ENCODE data around the gene TRIP13. TPM values are rescaled to one million over a fixed set of nuclear protein-coding genes. Genes with fewer than 3 reads are reported as not detected.
"Not testable (repeated sequence)": the region's sequence is repeated elsewhere in the genome, so short reads cannot be mapped to it uniquely, and the experiment has no call there.

The TRIP13 gene
- total RNA-seq, 1 experiment from 2014 or later: 47.0 TPM

GRCh38 chr5:935510-936084 lies 42.9 kb downstream of the TRIP13 start:
- in situ Hi-C loops (cut with HindIII; ENCODE audit: low pct_unique_long_range_greater_than_20kb, low sequenced_read_pairs): loop anchor here (25.0 kb wide), 1 partner anchor 227 kb away; no protein-coding TSS in a partner anchor

DNA sequence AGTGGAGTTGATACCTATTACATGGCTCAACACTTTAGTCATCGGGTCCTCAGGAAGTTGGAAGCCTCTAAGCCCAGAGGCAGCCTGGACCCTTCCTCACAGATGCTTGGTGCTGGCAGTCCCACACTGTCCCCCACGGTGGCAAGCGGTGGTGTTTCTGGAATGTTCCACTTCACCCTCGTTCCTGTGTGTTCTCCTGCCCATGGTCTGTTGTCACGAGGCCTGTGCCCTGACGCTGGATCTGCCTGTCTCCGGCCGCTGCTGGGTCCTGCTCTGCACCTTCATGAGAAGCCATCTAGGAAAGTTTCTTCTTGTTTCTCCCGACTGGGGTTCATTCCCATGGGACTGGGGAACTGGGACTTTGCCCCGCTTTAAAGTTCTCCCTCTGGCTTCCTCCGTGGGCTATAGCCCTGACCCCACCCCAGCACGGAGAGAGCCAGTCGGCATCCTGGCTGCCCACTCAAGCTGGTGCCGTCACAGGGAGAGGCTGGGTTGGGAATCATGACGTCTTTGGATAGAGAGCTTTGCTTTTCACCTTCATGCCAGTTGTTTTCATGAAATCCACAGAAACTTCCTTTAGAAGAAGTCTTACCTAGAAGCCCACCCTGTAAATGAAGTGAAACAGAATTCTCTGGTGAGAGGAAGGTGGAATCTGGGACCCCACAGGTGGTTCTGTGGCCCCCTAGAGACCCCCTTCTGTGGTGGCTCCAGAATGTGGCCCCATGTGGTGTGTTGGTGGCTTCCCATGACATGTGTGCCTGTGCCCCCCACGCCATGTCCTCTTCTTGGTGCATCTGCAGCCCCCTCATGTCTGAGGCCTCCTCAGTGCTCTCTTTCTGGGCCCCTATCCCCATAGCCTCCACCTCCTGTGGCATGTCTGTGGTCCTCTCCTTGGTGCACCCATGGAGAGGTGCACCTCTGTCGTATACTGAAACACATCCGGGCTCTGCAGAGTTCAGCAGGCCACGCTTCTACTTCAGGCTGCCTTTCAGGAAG lies 43.8 kb downstream of the TRIP13 start:
- DNase-seq (ENCODE audit: low read depth, low spot score): no peak
- in situ Hi-C loops (cut with HindIII; ENCODE audit: low pct_unique_long_range_greater_than_20kb, low sequenced_read_pairs): loop anchor here (25.0 kb wide), 1 partner anchor 226 kb away; no protein-coding TSS in a partner anchor

More at GRCh38 chr5:935510-936084, 42.9 kb downstream of the TRIP13 start:
- DNase-seq (ENCODE audit: low read depth, low spot score): no peak

- in situ Hi-C loops (cut with HindIII; ENCODE audit: low pct_unique_long_range_greater_than_20kb, low sequenced_read_pairs): loop anchor here (25.0 kb wide), 1 partner anchor 225 kb away; no protein-coding TSS in a partner anchor
- DNase-seq (ENCODE audit: low read depth, low spot score): no peak
These were observed 44.7 kb downstream of the TRIP13 start for GRCh38 chr5:937151-937924.

- in situ Hi-C loops (cut with HindIII; ENCODE audit: low pct_unique_long_range_greater_than_20kb, low sequenced_read_pairs): loop anchor here (25.0 kb wide), 1 partner anchor 223 kb away; no protein-coding TSS in a partner anchor
- no peak for DNase-seq (ENCODE audit: low read depth, low spot score)
These were observed 46.7 kb downstream of the TRIP13 start for GRCh38 chr5:939368-939767.

GRCh38 chr5:940741-941140 lies 48.1 kb downstream of the TRIP13 start:
- DNase-seq (ENCODE audit: low read depth, low spot score): not testable (repeated sequence)
- in situ Hi-C loops (cut with HindIII; ENCODE audit: low pct_unique_long_range_greater_than_20kb, low sequenced_read_pairs): loop anchor here (25.0 kb wide), 1 partner anchor 222 kb away; no protein-coding TSS in a partner anchor

GRCh38 chr5:943201-943917 lies 50.7 kb downstream of the TRIP13 start:
- DNase-seq (ENCODE audit: low read depth, low spot score): no peak
- in situ Hi-C loops (cut with HindIII; ENCODE audit: low pct_unique_long_range_greater_than_20kb, low sequenced_read_pairs): loop anchor here (25.0 kb wide), 1 partner anchor 219 kb away; no protein-coding TSS in a partner anchor

GRCh38 chr5:943918-944620 lies 51.4 kb downstream of the TRIP13 start:
- DNase-seq (ENCODE audit: low read depth, low spot score): no peak
- in situ Hi-C loops (cut with HindIII; ENCODE audit: low pct_unique_long_range_greater_than_20kb, low sequenced_read_pairs): loop anchor here (25.0 kb wide), 1 partner anchor 218 kb away; no protein-coding TSS in a partner anchor

GRCh38 chr5:944621-944927 lies 51.9 kb downstream of the TRIP13 start:
- in situ Hi-C loops (cut with HindIII; ENCODE audit: low pct_unique_long_range_greater_than_20kb, low sequenced_read_pairs): loop anchor here (25.0 kb wide), 1 partner anchor 218 kb away; no protein-coding TSS in a partner anchor

DNA sequence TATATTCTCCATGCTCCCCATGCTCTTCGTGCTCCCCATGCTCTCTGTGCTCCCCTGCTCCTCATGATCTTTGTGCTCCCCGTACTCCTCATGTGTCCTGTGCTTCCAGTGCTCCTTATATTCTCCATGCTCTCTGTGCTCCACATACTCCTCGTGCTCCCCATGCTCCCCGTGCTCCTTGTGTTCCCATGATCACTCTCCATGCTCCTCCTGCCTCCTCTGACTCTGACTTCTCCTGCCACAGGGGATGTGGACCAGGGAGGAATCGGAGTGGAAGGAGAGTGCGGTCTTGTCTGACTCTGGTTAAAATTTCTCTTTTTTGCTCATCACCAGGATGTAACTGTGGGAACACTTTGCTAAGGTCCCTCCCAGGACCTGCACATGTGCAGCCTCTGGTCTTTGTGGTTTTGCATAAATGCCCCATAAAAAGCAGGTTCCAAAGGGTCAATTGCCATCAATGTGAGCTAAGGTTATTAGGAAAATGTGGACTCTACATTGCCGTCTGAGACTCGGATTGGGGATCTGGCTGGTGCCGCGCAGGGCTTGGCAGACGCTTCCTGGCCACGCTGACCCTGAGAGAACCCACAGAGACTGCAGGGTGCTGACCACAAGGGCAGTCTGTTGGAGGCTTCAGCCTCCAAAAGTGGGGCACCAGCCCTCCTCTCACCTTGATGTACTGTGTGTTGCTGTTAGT lies 52.5 kb downstream of the TRIP13 start:
- in situ Hi-C loops (cut with HindIII; ENCODE audit: low pct_unique_long_range_greater_than_20kb, low sequenced_read_pairs): loop anchor here (25.0 kb wide), 1 partner anchor 217 kb away; no protein-coding TSS in a partner anchor
- DNase-seq (ENCODE audit: low read depth, low spot score): no peak

More at GRCh38 chr5:944621-944927, 51.9 kb downstream of the TRIP13 start:
- no peak for DNase-seq (ENCODE audit: low read depth, low spot score)

DNA sequence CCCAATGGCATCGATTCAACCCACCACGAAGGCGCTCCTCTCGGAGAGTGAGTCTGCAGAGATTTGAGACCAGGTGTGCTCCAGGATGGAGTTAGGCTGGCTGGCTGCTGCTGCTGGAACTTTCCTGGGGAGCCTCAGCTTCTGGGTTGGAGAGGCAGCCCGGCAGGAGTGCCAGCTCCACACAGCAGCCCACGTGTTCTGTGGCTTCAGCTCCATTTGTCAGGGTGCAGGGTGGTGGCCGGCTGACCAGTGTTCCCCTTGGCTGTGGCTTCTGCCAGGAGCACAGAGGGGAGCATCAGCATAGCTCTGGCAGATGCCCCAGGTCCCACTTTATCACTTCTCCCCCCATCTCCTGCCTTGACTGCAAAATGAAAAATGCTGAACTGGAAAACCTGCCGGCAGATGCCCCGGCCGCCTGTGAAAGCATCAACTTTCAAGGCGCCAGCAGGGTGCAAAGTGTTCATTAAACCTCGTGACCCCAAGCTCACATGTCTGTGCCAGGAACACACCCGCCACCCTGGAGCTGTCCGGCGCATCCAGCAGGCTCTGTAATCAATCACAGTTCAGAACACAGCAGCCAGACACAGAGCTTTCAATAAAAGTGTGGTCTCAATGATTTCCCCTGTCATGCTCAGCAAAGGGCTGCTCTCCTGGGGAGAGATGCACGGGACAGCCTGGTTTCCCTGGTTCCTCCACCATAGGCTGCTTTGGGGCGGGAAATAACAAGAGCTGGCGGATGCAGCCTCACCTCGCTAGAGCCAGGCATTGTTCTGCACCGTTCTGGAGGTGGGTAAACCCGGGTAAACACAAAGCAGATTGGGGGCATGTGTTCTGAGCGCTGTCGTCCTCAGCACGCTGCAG lies 53.2 kb downstream of the TRIP13 start:
- DNase-seq (ENCODE audit: low read depth, low spot score): no peak
- in situ Hi-C loops (cut with HindIII; ENCODE audit: low pct_unique_long_range_greater_than_20kb, low sequenced_read_pairs): loop anchor here (25.0 kb wide), 1 partner anchor 216 kb away; no protein-coding TSS in a partner anchor

- DNase-seq (ENCODE audit: low read depth, low spot score): no peak
- in situ Hi-C loops (cut with HindIII; ENCODE audit: low pct_unique_long_range_greater_than_20kb, low sequenced_read_pairs): loop anchor here (25.0 kb wide), 1 partner anchor 215 kb away; no protein-coding TSS in a partner anchor
These were observed 54.3 kb downstream of the TRIP13 start for GRCh38 chr5:946720-947625.

DNA sequence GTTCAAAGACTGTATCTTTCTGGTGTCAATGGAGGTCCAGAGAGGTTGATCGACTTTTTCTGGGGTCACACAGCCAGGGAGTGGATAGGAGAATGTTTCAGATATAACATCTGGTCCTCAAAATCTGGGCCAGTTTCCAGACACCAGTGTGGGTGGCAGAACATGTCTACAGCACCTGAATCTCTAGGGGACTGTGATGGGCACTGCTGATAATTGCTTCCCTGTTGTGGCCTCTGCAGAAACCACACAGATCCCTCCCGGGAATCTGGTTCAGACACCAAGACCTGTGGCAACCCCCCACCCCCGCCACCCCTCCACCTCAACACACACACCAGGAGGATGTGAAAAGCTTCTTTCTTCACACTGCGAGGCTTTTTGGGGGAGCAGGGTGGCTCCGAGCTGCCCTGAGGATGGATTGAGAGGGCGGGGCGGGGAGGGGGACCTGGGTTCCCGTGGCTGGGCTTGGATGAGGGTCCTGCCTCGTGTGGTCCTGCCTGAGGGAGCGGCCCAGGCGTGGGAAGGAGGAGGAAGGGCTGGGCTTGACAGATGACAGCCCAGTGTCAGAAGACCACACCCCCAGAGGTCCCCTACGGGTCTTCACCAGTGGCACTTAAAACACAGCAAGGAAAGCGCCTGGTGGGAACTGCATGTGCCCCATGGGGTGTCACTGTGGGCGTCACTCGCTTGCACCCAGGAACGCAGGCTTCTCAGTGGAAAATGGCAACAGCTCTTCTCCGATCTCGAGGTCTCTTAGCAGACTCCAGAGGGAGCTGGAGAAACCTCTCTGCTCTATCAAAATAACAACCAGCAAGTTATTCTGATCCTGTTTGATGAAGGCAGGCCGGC lies 55.2 kb downstream of the TRIP13 start:
- in situ Hi-C loops (cut with HindIII; ENCODE audit: low pct_unique_long_range_greater_than_20kb, low sequenced_read_pairs): loop anchor here (25.0 kb wide), 1 partner anchor 214 kb away; no protein-coding TSS in a partner anchor
- peak; percentile 30 for DNase-seq (ENCODE audit: low read depth, low spot score)
